HEK293T (cell line): ENCODE results near the gene KIRREL1.

Experiments
- CTCF ChIA-PET: fragments of 350-600 bp; formaldehyde crosslinking; extraction: SDS; loops from one replicate; lab custom pipeline; 2021; ENCODE audit warnings: antibody characterized with exemption, inconsistent platforms; lab: Yijun Ruan, JAX
- POLR2A ChIA-PET: fragments of 350-600 bp; formaldehyde crosslinking; extraction: SDS; loops from one replicate; lab custom pipeline; 2020; ENCODE audit warnings: antibody characterized with exemption, inconsistent platforms; lab: Yijun Ruan, JAX
- DNase-seq: peaks from one replicate; pipeline ENCODE4 v3.0.0; 2012; ENCODE audit warnings: mixed read lengths; ENCODE audit errors: extremely low spot score
- ARNT ChIP-seq: fragments of 450-650 bp; IDR thresholded peaks from 2 replicates; pipeline ENCODE4 v1.6.1; 2017; ENCODE audit warnings: mild to moderate bottlenecking
- BHLHE40 ChIP-seq: fragments of 450-650 bp; IDR thresholded peaks from 2 replicates; pipeline ENCODE4 v1.6.1; 2016; ENCODE audit warnings: mild to moderate bottlenecking, moderate library complexity, borderline replicate concordance
- CTBP1 ChIP-seq: fragments of 450-650 bp; IDR thresholded peaks from 2 replicates; pipeline ENCODE4 v1.6.1; 2016; ENCODE audit warnings: borderline replicate concordance
- ELF4 ChIP-seq: fragments of 450-650 bp; IDR thresholded peaks from 2 replicates; pipeline ENCODE4 v1.6.1; 2017; ENCODE audit warnings: antibody characterized with exemption
- FOXA1 ChIP-seq: fragments of 450-650 bp; IDR thresholded peaks from 2 replicates; pipeline ENCODE4 v1.6.1; 2016; ENCODE audit warnings: mild to moderate bottlenecking
- FOXK2 ChIP-seq: fragments of 450-650 bp; IDR thresholded peaks from 2 replicates; pipeline ENCODE4 v1.6.1; 2016; ENCODE audit warnings: mild to moderate bottlenecking
- FOXM1 ChIP-seq: fragments of 450-650 bp; IDR thresholded peaks from 2 replicates; pipeline ENCODE4 v1.6.1; 2017; ENCODE audit warnings: mild to moderate bottlenecking, borderline replicate concordance
- HDGF ChIP-seq: fragments of 450-650 bp; IDR thresholded peaks from 2 replicates; pipeline ENCODE4 v1.6.1; 2017; ENCODE audit warnings: antibody characterized with exemption, borderline replicate concordance
- L3MBTL2 ChIP-seq: fragments of 450-650 bp; conservative IDR thresholded peaks from 2 replicates; pipeline ENCODE4 v1.6.1; 2016; ENCODE audit warnings: mild to moderate bottlenecking
- LEF1 ChIP-seq: fragments of 450-650 bp; IDR thresholded peaks from 2 replicates; pipeline ENCODE4 v1.6.1; 2017; ENCODE audit warnings: mild to moderate bottlenecking, borderline replicate concordance
- NFRKB ChIP-seq: fragments of 450-650 bp; IDR thresholded peaks from 2 replicates; pipeline ENCODE4 v1.6.1; 2016; ENCODE audit warnings: mild to moderate bottlenecking, moderate library complexity
- PKNOX1 ChIP-seq: fragments of 450-650 bp; IDR thresholded peaks from 2 replicates; pipeline ENCODE4 v1.6.1; 2016
- SP1 ChIP-seq: fragments of 450-650 bp; IDR thresholded peaks from 2 replicates; pipeline ENCODE4 v1.6.1; 2017
- SUZ12 ChIP-seq: fragments of 450-650 bp; IDR thresholded peaks from 2 replicates; pipeline ENCODE4 v1.6.1; 2016; ENCODE audit warnings: mild to moderate bottlenecking
- TARDBP ChIP-seq: fragments of 450-650 bp; IDR thresholded peaks from 2 replicates; pipeline ENCODE4 v1.6.1; 2016
- ZNF384 ChIP-seq: fragments of 450-650 bp; IDR thresholded peaks from 2 replicates; pipeline ENCODE4 v1.6.1; 2016

Gene KIRREL1

DNA sequence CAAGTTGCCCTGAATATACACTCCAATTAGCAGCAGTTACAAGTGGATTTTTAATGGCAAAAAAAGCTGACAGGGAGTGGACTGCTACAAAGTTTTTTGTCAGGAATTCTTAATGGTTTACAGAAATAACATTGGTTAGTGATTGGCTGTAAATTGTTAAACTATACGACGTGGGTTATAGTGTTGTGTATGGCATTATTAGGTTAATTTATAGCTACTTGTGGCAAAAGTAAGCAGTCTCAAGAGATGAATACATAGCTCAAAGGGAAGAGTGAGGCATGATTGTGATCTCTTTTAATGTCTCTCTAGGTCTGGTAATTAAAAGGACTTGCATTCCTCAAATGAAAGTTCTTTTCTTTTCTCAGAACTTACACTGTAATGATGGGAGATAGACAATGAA is 111.4 kb downstream of the KIRREL1 start:
- POLR2A ChIA-PET: no interaction called here
- TF ChIP-seq BHLHE40: no peak
- TF ChIP-seq SP1: no peak
- TF ChIP-seq TARDBP: no peak
- TF ChIP-seq FOXK2: no peak
- TF ChIP-seq ELF4: no peak
- TF ChIP-seq FOXA1: no peak
- TF ChIP-seq CTBP1: no peak
- no peak for TF ChIP-seq FOXM1
- TF ChIP-seq ARNT: no peak
- TF ChIP-seq NFRKB: no peak
- TF ChIP-seq HDGF: no peak
- TF ChIP-seq L3MBTL2: no peak
- no peak for TF ChIP-seq ZNF384
- no peak for TF ChIP-seq SUZ12
- DNase-seq: no peak
- CTCF ChIA-PET: interaction anchor here (0.9 to 3.2 kb wide), 4 partner anchors 9 to 136 kb away, joined by 4 to 14 read pairs (median 8); no protein-coding TSS in a partner anchor

GRCh38 chr1:158105352-158106095 is 112.1 kb downstream of the KIRREL1 start:
- ChIA-PET CTCF (interaction anchor here (0.6 to 3.2 kb wide), 4 partner anchors 10 to 1018 kb away, joined by 3 to 14 read pairs (median 4); no protein-coding TSS in a partner anchor), POLR2A (no interaction called here)
- DNase-seq: no peak
- no peak for TF ChIP-seq CTBP1

DNA sequence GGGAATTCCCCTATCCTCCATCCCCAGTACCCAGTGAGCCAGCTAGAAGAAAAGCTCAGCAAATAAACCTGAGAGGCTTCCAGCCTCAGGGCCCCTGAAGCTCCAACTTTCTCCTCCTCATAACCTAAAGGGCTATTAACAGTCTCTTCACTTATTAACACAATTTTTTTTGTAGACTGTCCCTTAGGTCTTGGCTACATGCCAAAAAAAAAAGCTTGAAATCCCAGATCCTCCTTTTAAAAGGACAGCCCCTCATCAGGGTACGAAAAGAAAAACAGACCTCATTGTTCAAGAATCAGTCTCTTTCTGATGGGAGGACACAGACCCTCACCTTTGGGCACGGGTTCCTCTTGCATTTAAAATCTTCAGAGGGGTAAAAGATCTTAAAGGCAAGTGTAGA is 114.5 kb downstream of the KIRREL1 start:
- CTCF ChIA-PET: interaction anchor here (1.0 to 1.1 kb wide), 2 partner anchors 10 to 14 kb away, joined by 3 read pairs; no protein-coding TSS in a partner anchor
- POLR2A ChIA-PET: no interaction called here
- DNase-seq: no peak
- no peak for TF ChIP-seq FOXK2
- no peak for TF ChIP-seq NFRKB
- no peak for TF ChIP-seq SUZ12
- no peak for TF ChIP-seq ZNF384
- no peak for TF ChIP-seq BHLHE40
- TF ChIP-seq HDGF: no peak
- no peak for TF ChIP-seq PKNOX1
- no peak for TF ChIP-seq TARDBP
- TF ChIP-seq SP1: no peak
- no peak for TF ChIP-seq CTBP1
- TF ChIP-seq ARNT: no peak
- no peak for TF ChIP-seq FOXA1
- no peak for TF ChIP-seq ELF4
- TF ChIP-seq LEF1: no peak
- no peak for TF ChIP-seq L3MBTL2
- TF ChIP-seq FOXM1: no peak

- ChIA-PET POLR2A (interaction anchor here (0.7 to 1.0 kb wide), 2 partner anchors 10 to 146 kb away, joined by 3 to 5 read pairs; no protein-coding TSS in a partner anchor), CTCF (interaction anchor here (0.6 to 3.0 kb wide), 11 partner anchors 8 to 150 kb away, joined by 3 to 13 read pairs (median 5); no protein-coding TSS in a partner anchor)
- peak; percentile 78 for DNase-seq
- no peak for TF ChIP-seq FOXA1
- TF ChIP-seq SP1: no peak
- TF ChIP-seq TARDBP: no peak
- no peak for TF ChIP-seq SUZ12
- TF ChIP-seq BHLHE40: no peak
- no peak for TF ChIP-seq L3MBTL2
- TF ChIP-seq FOXK2: no peak
- no peak for TF ChIP-seq LEF1
- no peak for TF ChIP-seq NFRKB
- TF ChIP-seq HDGF: no peak
- TF ChIP-seq PKNOX1: no peak
- TF ChIP-seq ELF4: no peak
- TF ChIP-seq ZNF384: no peak
- TF ChIP-seq FOXM1: no peak
- no peak for TF ChIP-seq ARNT
- no peak for TF ChIP-seq CTBP1
These were observed 119.7 kb downstream of the KIRREL1 start for GRCh38 chr1:158112994-158113758.

DNA sequence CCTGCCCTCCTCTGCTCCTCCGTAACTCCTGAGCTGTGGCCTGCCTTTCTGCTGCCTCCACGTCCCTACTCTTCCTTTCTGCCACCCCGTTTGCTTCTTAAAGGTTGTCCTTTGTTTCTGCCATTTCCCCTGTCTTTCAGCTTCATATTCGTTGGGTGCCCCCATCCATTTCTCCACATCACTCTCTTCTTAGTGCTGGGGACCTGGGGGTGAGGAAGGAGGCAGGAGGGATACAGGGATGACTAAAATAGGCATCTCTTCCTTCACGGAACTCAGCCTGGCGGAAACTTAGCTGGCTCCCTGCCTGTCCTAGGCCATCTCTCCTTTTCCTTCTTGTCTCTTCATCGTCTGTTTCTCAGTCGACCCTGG is 120.3 kb downstream of the KIRREL1 start:
- POLR2A ChIA-PET: interaction anchor here (0.7 to 1.0 kb wide), 2 partner anchors 10 to 146 kb away, joined by 3 to 5 read pairs; no protein-coding TSS in a partner anchor
- DNase-seq: no peak
- CTCF ChIA-PET: interaction anchor here (0.6 to 3.0 kb wide), 10 partner anchors 10 to 151 kb away, joined by 3 to 13 read pairs (median 4); no protein-coding TSS in a partner anchor
- TF ChIP-seq FOXA1 (no peak), BHLHE40 (no peak), SP1 (no peak), L3MBTL2 (no peak), LEF1 (no peak)

- ChIA-PET CTCF (interaction anchor here (0.9 to 3.0 kb wide), 3 partner anchors 19 to 237 kb away, joined by 3 to 13 read pairs (median 10); no protein-coding TSS in a partner anchor), POLR2A (no interaction called here)
- TF ChIP-seq SUZ12 (no peak), HDGF (no peak), FOXA1 (no peak), FOXK2 (no peak), NFRKB (no peak), ARNT (no peak), SP1 (no peak), ELF4 (no peak), ZNF384 (no peak), BHLHE40 (no peak)
- DNase-seq: no peak
These were observed 121.7 kb downstream of the KIRREL1 start for GRCh38 chr1:158115126-158115525.
